ENCODE measurements around the gene SKIL.

- TF ChIP-seq POLR2AphosphoS5 (IDR thresholded peaks at IDR 0.05) (peak in 2 of 3 donors; percentile 77 to 91), POLR2A (IDR thresholded peaks at IDR 0.05) (no peak)
- TF ChIP-seq, protein P1, sequence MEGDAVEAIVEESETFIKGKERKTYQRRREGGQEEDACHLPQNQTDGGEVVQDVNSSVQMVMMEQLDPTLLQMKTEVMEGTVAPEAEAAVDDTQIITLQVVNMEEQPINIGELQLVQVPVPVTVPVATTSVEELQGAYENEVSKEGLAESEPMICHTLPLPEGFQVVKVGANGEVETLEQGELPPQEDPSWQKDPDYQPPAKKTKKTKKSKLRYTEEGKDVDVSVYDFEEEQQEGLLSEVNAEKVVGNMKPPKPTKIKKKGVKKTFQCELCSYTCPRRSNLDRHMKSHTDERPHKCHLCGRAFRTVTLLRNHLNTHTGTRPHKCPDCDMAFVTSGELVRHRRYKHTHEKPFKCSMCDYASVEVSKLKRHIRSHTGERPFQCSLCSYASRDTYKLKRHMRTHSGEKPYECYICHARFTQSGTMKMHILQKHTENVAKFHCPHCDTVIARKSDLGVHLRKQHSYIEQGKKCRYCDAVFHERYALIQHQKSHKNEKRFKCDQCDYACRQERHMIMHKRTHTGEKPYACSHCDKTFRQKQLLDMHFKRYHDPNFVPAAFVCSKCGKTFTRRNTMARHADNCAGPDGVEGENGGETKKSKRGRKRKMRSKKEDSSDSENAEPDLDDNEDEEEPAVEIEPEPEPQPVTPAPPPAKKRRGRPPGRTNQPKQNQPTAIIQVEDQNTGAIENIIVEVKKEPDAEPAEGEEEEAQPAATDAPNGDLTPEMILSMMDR (IDR thresholded peaks at IDR 0.05): no peak
These were observed 26.4 kb upstream of the SKIL start for GRCh38 chr3:170331143-170331542.

All from stomach (tissue), 4 donors.